NCI-H1048 (cell line): Measurements from ENCODE around the gene TRPV3.
"Not testable (repeated sequence)": the region's sequence is repeated elsewhere in the genome, so short reads cannot be mapped to it uniquely, and the experiment has no call there.

Experiments
- DNase-seq: peaks from one replicate; lab custom pipeline; 2025; lab: John Stamatoyannopoulos, UW

The TRPV3 gene

DNA sequence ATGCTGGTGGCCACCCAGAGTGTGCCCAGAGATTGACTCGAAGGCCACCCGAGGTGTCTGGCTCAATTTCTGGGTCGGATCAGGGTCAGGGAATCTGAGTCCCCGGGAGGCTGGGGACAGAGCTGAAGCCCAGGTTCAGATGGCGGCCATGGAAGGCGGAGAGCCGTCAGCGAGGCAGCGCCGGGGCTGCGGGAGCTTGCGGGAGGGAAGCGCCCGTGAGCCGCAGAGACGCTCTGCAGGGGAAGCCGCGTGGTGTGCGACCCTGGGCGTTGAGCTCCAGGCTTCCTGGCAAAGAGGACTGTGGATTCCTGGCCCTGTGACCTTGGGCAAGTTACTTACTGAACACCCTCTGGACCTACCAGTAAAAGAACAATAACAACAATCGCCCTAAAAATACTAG, 85.5 kb downstream of the TRPV3 start:
- DNase-seq = no peak

DNA sequence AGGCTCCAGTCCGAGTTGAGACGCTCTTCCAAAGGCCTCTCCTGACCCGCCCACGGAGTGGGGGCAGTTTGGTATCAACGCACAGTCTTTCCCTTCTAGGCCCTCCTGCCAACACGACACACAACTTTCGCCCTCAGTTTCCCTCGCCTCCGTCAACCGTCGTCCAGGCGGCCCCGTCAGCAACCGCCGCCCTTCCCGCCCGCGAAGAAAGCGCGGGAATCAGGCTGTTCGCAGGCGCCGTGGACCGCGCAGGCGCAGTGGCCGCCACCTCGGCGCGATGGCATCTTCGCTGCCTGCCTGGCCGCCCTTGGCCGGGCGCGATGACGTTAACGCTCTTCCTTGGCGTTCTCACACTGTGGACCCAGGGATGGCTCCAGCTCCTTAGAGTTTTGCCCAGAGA, 86.0 kb downstream of the TRPV3 start, which contains the start of gene SPATA22:
Gene SPATA22 (minus strand): TSS at position 221 of the 400 bp plus-strand sequence. CDS start 2,494 bp downstream, outside the sequence.
- DNase-seq = no peak

DNA sequence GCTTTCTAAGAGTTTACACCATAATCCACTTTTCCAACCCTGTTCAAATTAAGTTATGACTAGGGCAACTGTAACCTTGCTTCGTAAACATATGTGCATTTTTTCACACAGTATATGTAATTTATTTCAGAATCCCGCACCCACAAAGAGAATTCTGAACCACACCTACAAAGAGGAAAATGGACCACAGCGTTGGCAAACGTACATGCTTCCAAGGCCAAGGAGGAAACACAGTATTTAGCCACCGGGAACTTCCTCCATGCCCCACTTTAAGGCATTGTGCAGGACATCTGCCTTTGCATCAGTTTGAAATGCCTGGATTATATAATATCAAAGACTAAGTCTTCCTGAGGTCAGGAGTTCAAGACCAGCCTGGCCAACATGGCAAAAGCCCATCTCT, 88.1 kb downstream of the TRPV3 start:
- DNase-seq = no peak

DNA sequence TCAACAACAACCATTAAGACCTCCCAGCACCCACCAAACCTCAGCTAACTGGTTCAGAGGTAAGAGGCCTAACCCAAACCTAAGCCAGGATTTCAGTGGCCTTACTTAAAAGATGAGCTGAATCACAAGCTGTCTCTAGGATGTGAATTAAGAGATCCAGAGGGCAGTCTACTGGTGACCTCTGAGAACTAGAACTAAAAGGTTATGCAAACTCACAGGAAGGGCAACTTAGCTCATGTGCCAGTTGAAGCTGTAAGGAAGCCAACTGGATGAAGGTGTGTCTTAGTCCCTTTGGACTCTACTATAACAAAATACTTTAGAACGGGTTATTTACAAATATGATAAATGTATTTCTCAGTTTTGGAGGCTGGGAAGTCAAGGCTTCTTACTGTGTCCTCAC, 91.3 kb downstream of the TRPV3 start:
- not testable (repeated sequence) for DNase-seq
